ENCODE results near the gene PRICKLE2.

GRCh38 chr3:64107190-64107589, 118.1 kb downstream of the PRICKLE2 start:
- TF ChIP-seq, protein P1, sequence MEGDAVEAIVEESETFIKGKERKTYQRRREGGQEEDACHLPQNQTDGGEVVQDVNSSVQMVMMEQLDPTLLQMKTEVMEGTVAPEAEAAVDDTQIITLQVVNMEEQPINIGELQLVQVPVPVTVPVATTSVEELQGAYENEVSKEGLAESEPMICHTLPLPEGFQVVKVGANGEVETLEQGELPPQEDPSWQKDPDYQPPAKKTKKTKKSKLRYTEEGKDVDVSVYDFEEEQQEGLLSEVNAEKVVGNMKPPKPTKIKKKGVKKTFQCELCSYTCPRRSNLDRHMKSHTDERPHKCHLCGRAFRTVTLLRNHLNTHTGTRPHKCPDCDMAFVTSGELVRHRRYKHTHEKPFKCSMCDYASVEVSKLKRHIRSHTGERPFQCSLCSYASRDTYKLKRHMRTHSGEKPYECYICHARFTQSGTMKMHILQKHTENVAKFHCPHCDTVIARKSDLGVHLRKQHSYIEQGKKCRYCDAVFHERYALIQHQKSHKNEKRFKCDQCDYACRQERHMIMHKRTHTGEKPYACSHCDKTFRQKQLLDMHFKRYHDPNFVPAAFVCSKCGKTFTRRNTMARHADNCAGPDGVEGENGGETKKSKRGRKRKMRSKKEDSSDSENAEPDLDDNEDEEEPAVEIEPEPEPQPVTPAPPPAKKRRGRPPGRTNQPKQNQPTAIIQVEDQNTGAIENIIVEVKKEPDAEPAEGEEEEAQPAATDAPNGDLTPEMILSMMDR (IDR thresholded peaks at IDR 0.05), result no peak
- no peak for TF ChIP-seq POLR2A (IDR thresholded peaks at IDR 0.05)
